Measurements from ENCODE around the gene HSPBAP1. TPM values are rescaled to one million over a fixed set of nuclear protein-coding genes. Genes with fewer than 3 reads are reported as not detected.

Gene HSPBAP1
- total and polyA plus RNA-seq, 7 donors, result 3.0 to 13.8 (median 11.1) TPM

DNA sequence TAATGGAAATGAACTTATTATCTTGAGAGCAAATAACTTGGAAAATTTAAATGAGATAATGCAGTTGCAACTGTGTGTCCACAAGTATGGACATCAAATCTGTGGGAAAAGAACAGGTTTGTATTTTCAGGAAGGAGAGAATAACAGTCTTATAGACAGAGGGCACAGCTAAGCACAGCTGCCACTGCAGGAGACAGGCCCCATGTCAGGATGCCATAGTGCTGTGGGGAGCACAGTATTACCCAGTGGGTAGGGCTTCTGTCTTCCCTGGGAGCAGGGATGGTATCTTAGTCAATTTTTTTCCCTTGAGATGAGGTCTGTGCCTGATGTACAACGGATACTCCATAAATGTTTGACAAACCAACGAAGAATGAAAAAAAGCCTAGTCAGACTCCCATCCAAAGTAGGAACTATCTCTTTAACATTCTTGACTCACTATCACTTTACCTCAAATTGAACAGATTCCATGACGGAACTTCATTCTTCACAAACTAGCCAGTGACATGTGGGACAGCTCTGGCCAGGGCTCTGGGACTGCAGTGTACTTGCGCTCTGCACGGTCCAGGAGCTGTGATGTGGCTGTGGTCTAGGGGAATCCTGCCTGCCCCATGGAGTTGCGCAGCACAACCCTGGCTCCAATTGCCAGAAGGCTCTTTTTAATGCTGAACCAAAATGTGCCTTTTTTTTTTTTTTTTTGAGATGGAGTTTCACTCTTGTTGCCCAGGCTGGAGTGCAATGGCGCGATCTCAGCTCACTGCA lies 64.7 kb downstream of the HSPBAP1 start:
- DNase-seq, result no peak
- H3K4me3 ChIP-seq, result no peak overlapping the region
- H3K27ac ChIP-seq, result no peak overlapping the region
- intact Hi-C loops (cut with DNase I), result no loop called here
- 94 to 96% methylated on average over 8 of the region's 8 CpGs for WGBS, 2 donors
- H3K4me1 ChIP-seq, result no peaks in the 10 kb centered on the region
- H3K9me3 ChIP-seq, result no peaks in the 10 kb centered on the region
- peaks cover 0 to 25% (median 0%) of the 10 kb centered on the region in 4 donors for H3K36me3 ChIP-seq
- TF ChIP-seq, protein P1, sequence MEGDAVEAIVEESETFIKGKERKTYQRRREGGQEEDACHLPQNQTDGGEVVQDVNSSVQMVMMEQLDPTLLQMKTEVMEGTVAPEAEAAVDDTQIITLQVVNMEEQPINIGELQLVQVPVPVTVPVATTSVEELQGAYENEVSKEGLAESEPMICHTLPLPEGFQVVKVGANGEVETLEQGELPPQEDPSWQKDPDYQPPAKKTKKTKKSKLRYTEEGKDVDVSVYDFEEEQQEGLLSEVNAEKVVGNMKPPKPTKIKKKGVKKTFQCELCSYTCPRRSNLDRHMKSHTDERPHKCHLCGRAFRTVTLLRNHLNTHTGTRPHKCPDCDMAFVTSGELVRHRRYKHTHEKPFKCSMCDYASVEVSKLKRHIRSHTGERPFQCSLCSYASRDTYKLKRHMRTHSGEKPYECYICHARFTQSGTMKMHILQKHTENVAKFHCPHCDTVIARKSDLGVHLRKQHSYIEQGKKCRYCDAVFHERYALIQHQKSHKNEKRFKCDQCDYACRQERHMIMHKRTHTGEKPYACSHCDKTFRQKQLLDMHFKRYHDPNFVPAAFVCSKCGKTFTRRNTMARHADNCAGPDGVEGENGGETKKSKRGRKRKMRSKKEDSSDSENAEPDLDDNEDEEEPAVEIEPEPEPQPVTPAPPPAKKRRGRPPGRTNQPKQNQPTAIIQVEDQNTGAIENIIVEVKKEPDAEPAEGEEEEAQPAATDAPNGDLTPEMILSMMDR (IDR thresholded peaks at IDR 0.05), result no peak
- no peak for TF ChIP-seq EP300 (IDR thresholded peaks at IDR 0.05)
- TF ChIP-seq POLR2A (IDR thresholded peaks at IDR 0.05), result no peak
- no peak for TF ChIP-seq POLR2AphosphoS5 (IDR thresholded peaks at IDR 0.05)
- H3K27me3 ChIP-seq, result no peaks in the 10 kb centered on the region

DNA sequence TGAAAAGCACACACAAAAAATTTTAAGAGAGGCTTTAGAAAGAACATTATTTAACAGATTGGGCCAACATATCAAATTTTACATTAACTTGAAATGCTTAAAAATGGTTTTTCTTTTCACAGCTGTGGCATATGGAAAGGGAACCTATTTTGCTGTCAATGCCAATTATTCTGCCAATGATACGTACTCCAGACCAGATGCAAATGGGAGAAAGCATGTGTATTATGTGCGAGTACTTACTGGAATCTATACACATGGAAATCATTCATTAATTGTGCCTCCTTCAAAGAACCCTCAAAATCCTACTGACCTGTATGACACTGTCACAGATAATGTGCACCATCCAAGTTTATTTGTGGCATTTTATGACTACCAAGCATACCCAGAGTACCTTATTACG lies 65.4 kb downstream of the HSPBAP1 start:
- TF ChIP-seq POLR2A (IDR thresholded peaks at IDR 0.05) (no peak), EP300 (IDR thresholded peaks at IDR 0.05) (no peak), POLR2AphosphoS5 (IDR thresholded peaks at IDR 0.05) (no peak)
- TF ChIP-seq, protein P1 (IDR thresholded peaks at IDR 0.05), result no peak
- WGBS, 2 donors, result 92% methylated on average over 3 of the region's 3 CpGs

DNA sequence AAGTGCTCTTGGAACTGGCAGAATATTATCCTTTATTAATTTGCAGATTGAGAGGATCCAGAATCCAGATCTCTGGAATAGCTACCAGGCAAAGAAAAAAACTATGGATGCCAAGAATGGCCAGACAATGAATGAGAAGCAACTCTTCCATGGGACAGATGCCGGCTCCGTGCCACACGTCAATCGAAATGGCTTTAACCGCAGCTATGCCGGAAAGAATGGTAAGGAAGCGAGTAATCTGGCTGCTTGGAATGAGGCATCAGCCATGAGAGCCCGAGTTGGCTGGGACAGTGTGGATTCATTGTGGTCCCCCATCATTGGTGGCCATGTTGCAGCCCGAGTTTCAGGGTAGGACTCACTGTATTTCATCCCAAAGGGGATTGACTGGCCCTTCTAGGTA lies 65.9 kb downstream of the HSPBAP1 start:
- Histone ChIP-seq H3K36me3 (peaks cover 0 to 25% (median 0%) of the 10 kb centered on the region in 4 donors), H3K27me3 (no peaks in the 10 kb centered on the region), H3K4me1 (no peaks in the 10 kb centered on the region), H3K4me3 (no peak overlapping the region), H3K9me3 (no peaks in the 10 kb centered on the region), H3K27ac (no peak overlapping the region)
- no peak for TF ChIP-seq POLR2A (IDR thresholded peaks at IDR 0.05)
- TF ChIP-seq, protein P1 (IDR thresholded peaks at IDR 0.05), result no peak
- TF ChIP-seq POLR2AphosphoS5 (IDR thresholded peaks at IDR 0.05), result no peak
- no peak for TF ChIP-seq EP300 (IDR thresholded peaks at IDR 0.05)
- DNase-seq, result no peak
- intact Hi-C loops (cut with DNase I), result no loop called here
- WGBS, 2 donors, result 96 to 97% methylated on average over 9 of the region's 9 CpGs

More for the DNA sequence above, 65.4 kb downstream of the HSPBAP1 start:
- intact Hi-C loops (cut with DNase I), result no loop called here
- DNase-seq, result no peak
- H3K4me3 ChIP-seq, result no peak overlapping the region
- H3K36me3 ChIP-seq, result peaks cover 0 to 25% (median 0%) of the 10 kb centered on the region in 4 donors
- H3K4me1 ChIP-seq, result no peaks in the 10 kb centered on the region
- no peak overlapping the region for H3K27ac ChIP-seq
- no peaks in the 10 kb centered on the region for H3K9me3 ChIP-seq
- H3K27me3 ChIP-seq, result no peaks in the 10 kb centered on the region

DNA sequence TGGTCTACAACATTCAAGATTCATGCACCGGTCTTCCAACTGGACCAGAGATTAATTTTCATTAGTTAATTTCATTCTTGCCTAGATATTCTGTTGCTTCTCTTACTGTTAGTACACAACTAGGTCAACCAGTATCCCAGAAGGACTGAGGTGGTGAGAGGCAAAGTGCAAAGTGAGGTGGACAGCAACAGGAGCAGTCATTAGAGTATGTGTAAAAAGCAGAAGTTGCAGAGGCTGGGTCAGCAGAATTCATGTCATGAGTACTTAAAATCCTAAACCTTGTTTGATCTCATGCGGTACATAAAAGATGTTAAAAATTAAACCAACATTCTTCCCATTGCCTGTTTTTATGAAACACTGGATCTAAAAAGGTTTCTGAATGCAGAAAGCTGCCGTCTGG lies 66.3 kb downstream of the HSPBAP1 start:
- H3K9me3 ChIP-seq, result no peaks in the 10 kb centered on the region
- no peak for DNase-seq
- H3K27ac ChIP-seq, result no peak overlapping the region
- intact Hi-C loops (cut with DNase I), result no loop called here
- no peak for TF ChIP-seq POLR2AphosphoS5 (IDR thresholded peaks at IDR 0.05)
- no peak for TF ChIP-seq POLR2A (IDR thresholded peaks at IDR 0.05)
- H3K4me1 ChIP-seq, result no peaks in the 10 kb centered on the region
- H3K36me3 ChIP-seq, result peaks cover 0 to 25% (median 0%) of the 10 kb centered on the region in 4 donors
- no peak overlapping the region for H3K4me3 ChIP-seq
- WGBS, 2 donors, result 91 to 97% methylated on average over 3 of the region's 3 CpGs
- no peaks in the 10 kb centered on the region for H3K27me3 ChIP-seq

DNA sequence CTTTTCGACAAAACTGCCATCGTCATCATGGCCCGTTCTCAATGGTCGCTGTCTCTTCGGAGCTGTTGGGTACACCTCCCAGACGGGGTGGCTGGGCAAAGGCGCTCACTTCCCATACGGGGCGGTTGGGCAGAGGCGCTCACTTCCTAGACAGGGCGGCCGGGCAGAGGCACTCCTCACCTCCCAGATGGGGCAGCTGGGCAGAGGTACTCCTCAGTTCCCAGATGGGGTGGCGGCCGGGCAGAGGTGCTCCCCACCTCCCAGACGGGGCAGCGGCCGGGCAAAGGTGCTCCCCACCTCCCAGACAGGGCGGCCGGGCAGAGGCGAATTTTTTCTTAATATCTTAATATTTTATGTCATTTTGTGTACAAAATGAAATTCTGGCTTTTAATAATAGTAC lies 68.5 kb downstream of the HSPBAP1 start:
- Histone ChIP-seq H3K9me3 (no peaks in the 10 kb centered on the region), H3K27me3 (no peaks in the 10 kb centered on the region), H3K4me3 (no peak overlapping the region), H3K27ac (no peak overlapping the region), H3K36me3 (peaks cover 0 to 33% (median 2%) of the 10 kb centered on the region in 4 donors), H3K4me1 (no peaks in the 10 kb centered on the region)
- intact Hi-C loops (cut with DNase I), result no loop called here
- no peak for DNase-seq
- TF ChIP-seq POLR2A (IDR thresholded peaks at IDR 0.05) (no peak), EP300 (IDR thresholded peaks at IDR 0.05) (no peak), POLR2AphosphoS5 (IDR thresholded peaks at IDR 0.05) (no peak)
- TF ChIP-seq, protein P1 (IDR thresholded peaks at IDR 0.05), result no peak
- WGBS, 2 donors, result 97 to 98% methylated on average over 20 of the region's 20 CpGs

Measured in sigmoid colon (tissue), 7 donors.